HL-60 (cell line): ENCODE data around the gene MAP3K5.

ENCODE experiments used
- DNase-seq, 2 experiments: peaks; one replicate each; pipeline ENCODE4 v3.0.0-alpha.2; 2010 to 2020; ENCODE audit warnings: low read depth in 1 of 2, low spot score in 1 of 2
- H3K27ac ChIP-seq: fragments of 250-450 bp; sonication (Bioruptor Pico); replicated peaks from 2 replicates; pipeline ENCODE4 v1.5.1; 2020; ENCODE audit warnings: mild to moderate bottlenecking, moderate library complexity
- H3K27me3 ChIP-seq: fragments of 250-450 bp; sonication (Bioruptor Pico); 2 replicates; pipeline ENCODE4 v1.5.1; 2021; ENCODE audit warnings: mild to moderate bottlenecking, moderate library complexity; ENCODE audit not compliant: insufficient read depth, poor library complexity, severe bottlenecking
- H3K4me3 ChIP-seq: replicated peaks from 2 replicates; pipeline ENCODE4 v1.5.1; 2011; ENCODE audit warnings: mild to moderate bottlenecking, control low read depth, low read length; ENCODE audit not compliant: insufficient read depth
- GABPA ChIP-seq: IDR thresholded peaks from 2 replicates; pipeline ENCODE4 v1.6.1; 2012; ENCODE audit warnings: low read depth
- POLR2AphosphoS5 ChIP-seq: IDR thresholded peaks from 2 replicates; pipeline ENCODE4 v1.6.1; 2012; ENCODE audit warnings: low read depth
- SPI1 ChIP-seq: IDR thresholded peaks from 2 replicates; pipeline ENCODE4 v1.6.1; 2012; ENCODE audit warnings: low read depth, mild to moderate bottlenecking, borderline replicate concordance
- TF ChIP-seq, protein P1 (sequence below): IDR thresholded peaks from one replicate; pipeline ENCODE4 v1.5.1; 2011; ENCODE audit warnings: low read length, control low read depth, inconsistent platforms; ENCODE audit not compliant: insufficient read depth
- TF ChIP-seq, protein P2 (sequence below): IDR thresholded peaks from 2 replicates; pipeline ENCODE4 v1.6.1; 2012; ENCODE audit warnings: low read depth; ENCODE audit not compliant: insufficient replicate concordance

MAP3K5 gene

DNA sequence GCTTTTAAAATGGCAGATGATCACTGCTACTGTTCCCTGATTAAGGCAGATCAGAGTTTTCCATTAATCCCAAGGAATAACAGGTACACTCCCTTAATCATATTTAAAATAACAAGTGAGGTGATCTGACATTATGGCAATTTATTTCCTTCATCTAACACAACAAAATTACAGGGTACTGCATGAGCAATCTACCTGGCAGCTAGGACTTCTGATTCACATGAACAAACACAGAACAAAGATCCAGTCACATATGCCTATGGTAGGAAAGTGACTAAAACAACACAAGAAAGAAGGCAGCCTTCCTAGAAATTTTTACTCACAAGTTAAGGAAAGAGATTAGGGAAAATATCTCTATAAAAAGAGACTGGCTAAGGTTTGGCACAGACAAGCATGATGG, 275.3 kb downstream of the MAP3K5 start:
- no peak overlapping the region for H3K27ac ChIP-seq
- DNase-seq, result no peak
- TF ChIP-seq, protein P1, sequence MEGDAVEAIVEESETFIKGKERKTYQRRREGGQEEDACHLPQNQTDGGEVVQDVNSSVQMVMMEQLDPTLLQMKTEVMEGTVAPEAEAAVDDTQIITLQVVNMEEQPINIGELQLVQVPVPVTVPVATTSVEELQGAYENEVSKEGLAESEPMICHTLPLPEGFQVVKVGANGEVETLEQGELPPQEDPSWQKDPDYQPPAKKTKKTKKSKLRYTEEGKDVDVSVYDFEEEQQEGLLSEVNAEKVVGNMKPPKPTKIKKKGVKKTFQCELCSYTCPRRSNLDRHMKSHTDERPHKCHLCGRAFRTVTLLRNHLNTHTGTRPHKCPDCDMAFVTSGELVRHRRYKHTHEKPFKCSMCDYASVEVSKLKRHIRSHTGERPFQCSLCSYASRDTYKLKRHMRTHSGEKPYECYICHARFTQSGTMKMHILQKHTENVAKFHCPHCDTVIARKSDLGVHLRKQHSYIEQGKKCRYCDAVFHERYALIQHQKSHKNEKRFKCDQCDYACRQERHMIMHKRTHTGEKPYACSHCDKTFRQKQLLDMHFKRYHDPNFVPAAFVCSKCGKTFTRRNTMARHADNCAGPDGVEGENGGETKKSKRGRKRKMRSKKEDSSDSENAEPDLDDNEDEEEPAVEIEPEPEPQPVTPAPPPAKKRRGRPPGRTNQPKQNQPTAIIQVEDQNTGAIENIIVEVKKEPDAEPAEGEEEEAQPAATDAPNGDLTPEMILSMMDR, result no peak
- TF ChIP-seq POLR2AphosphoS5 (no peak), SPI1 (no peak), GABPA (no peak)
- TF ChIP-seq, protein P2, sequence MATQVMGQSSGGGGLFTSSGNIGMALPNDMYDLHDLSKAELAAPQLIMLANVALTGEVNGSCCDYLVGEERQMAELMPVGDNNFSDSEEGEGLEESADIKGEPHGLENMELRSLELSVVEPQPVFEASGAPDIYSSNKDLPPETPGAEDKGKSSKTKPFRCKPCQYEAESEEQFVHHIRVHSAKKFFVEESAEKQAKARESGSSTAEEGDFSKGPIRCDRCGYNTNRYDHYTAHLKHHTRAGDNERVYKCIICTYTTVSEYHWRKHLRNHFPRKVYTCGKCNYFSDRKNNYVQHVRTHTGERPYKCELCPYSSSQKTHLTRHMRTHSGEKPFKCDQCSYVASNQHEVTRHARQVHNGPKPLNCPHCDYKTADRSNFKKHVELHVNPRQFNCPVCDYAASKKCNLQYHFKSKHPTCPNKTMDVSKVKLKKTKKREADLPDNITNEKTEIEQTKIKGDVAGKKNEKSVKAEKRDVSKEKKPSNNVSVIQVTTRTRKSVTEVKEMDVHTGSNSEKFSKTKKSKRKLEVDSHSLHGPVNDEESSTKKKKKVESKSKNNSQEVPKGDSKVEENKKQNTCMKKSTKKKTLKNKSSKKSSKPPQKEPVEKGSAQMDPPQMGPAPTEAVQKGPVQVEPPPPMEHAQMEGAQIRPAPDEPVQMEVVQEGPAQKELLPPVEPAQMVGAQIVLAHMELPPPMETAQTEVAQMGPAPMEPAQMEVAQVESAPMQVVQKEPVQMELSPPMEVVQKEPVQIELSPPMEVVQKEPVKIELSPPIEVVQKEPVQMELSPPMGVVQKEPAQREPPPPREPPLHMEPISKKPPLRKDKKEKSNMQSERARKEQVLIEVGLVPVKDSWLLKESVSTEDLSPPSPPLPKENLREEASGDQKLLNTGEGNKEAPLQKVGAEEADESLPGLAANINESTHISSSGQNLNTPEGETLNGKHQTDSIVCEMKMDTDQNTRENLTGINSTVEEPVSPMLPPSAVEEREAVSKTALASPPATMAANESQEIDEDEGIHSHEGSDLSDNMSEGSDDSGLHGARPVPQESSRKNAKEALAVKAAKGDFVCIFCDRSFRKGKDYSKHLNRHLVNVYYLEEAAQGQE, result no peak

DNA sequence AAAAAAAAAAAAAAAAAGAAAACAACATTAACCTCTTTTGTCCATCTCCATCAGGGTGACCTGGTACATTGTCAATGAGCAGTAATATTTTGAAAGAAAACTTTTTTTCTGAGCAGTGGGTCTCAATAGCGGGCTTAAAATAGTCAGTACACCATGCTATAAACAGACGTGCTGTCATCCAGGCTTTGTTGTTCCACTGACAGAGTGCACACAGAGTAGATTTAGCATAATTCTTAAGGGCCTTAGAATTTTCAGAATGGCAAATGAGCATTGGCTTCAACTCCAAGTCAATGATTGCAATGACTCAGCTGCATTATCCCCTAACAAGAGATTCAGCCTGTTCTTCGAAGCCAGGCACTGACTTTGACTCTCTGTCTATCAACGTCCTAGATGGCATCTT, 277.7 kb downstream of the MAP3K5 start:
- Histone ChIP-seq H3K4me3 (no peak overlapping the region), H3K27me3 (peaks cover 12% of the 10 kb centered on the region), H3K27ac (no peak overlapping the region)
- no peak for DNase-seq
- TF ChIP-seq, protein P1, result no peak
- no peak for TF ChIP-seq GABPA
- TF ChIP-seq, protein P2, result no peak
- no peak for TF ChIP-seq POLR2AphosphoS5

More for the DNA sequence above, 275.3 kb downstream of the MAP3K5 start:
- Histone ChIP-seq H3K27me3 (peaks cover 15% of the 10 kb centered on the region), H3K4me3 (no peak overlapping the region)

DNA sequence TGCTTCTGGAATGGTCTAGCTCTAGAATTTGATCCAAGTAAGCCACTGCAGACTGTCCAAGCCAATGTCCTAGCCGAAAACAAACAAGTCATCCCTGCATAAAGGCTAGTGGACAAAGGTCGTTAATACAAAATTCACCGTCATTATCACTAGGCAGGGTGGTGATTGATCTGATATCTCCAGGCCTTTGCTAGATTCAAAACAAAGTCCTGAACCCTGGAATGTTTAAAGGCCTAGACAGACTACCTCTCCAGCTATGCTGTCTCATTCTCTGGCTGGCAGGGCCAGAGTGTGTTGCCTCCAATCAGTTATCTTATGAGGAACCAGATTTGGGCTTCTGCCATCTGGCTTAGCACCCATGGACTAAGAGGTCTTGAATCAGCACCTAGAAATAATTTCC, 280.4 kb downstream of the MAP3K5 start:
- no peak for TF ChIP-seq SPI1
- TF ChIP-seq, protein P2, result no peak
- TF ChIP-seq GABPA, result no peak
- no peak for TF ChIP-seq POLR2AphosphoS5
- TF ChIP-seq, protein P1, result no peak
- H3K27ac ChIP-seq, result no peak overlapping the region
- no peak overlapping the region for H3K4me3 ChIP-seq
- H3K27me3 ChIP-seq, result no peaks in the 10 kb centered on the region
- DNase-seq, result no peak
